WTC11 (cell line): Measurements from ENCODE around the gene PRDX1. TPM values are rescaled to one million over a fixed set of nuclear protein-coding genes. Genes with fewer than 3 reads are reported as not detected.
"Not testable (repeated sequence)": the region's sequence is repeated elsewhere in the genome, so short reads cannot be mapped to it uniquely, and the experiment has no call there.

ENCODE experiments used
- ATAC-seq: fragments of 200-7000 bp; cut with Tn5 transposase; 2 replicates; pipeline ENCODE4 v1.10.0; 2021; ENCODE audit warnings: mild to moderate bottlenecking, moderate library complexity
- CTCF ChIA-PET: fragments of 300-600 bp; sonication (Branson Sonifier 250); formaldehyde crosslinking; loops from one replicate; lab custom pipeline; 2021; ENCODE audit warnings: antibody characterized with exemption; lab: Charles Lee
- POLR2A ChIA-PET: fragments of 350-600 bp; sonication (Branson Sonifier 250); formaldehyde crosslinking; loops from one replicate; lab custom pipeline; 2021; ENCODE audit warnings: antibody characterized with exemption; lab: Charles Lee
- DNase-seq: peaks from one replicate; pipeline ENCODE4 v3.0.0; 2021; ENCODE audit warnings: low spot score
- H3K27ac Mint-ChIP-seq: 2 replicates; pipeline ENCODE4 v1.8.0; 2021; ENCODE audit warnings: mixed read lengths
- H3K27me3 Mint-ChIP-seq: 2 replicates; pipeline ENCODE4 v1.8.0; 2021; ENCODE audit warnings: low read depth, mild to moderate bottlenecking, moderate library complexity, mixed read lengths
- H3K36me3 Mint-ChIP-seq: 2 replicates; pipeline ENCODE4 v1.8.0; 2021; ENCODE audit warnings: mixed read lengths
- H3K4me1 Mint-ChIP-seq: 2 replicates; pipeline ENCODE4 v1.8.0; 2022; ENCODE audit warnings: mixed read lengths
- H3K4me3 Mint-ChIP-seq: 2 replicates; pipeline ENCODE4 v1.8.0; 2021; ENCODE audit warnings: mild to moderate bottlenecking, moderate library complexity, mixed read lengths
- H3K9me3 Mint-ChIP-seq: 2 replicates; pipeline ENCODE4 v1.8.0; 2021; ENCODE audit warnings: mixed read lengths
- E2F5 ChIP-seq: sonication (generic); formaldehyde crosslinking; IDR thresholded peaks from 2 replicates; pipeline ENCODE4 v1.8.1; 2022; ENCODE audit warnings: mild to moderate bottlenecking, moderate library complexity, missing genetic modification reagents
- ERG ChIP-seq: fragments of 250-450 bp; sonication (Bioruptor Pico); IDR thresholded peaks from 2 replicates; pipeline ENCODE4 v1.8.0; 2021; ENCODE audit warnings: mild to moderate bottlenecking
- ETV6 ChIP-seq: sonication (generic); formaldehyde crosslinking; IDR thresholded peaks from 2 replicates; pipeline ENCODE4 v1.8.1; 2022; ENCODE audit warnings: mild to moderate bottlenecking, missing genetic modification reagents
- GABPB1 ChIP-seq: sonication (generic); formaldehyde crosslinking; IDR thresholded peaks from 2 replicates; pipeline ENCODE4 v1.8.1; 2023; ENCODE audit warnings: mild to moderate bottlenecking, missing genetic modification reagents
- NFYB ChIP-seq: sonication (generic); formaldehyde crosslinking; conservative IDR thresholded peaks from 2 replicates; pipeline ENCODE4 v1.8.0; 2022; ENCODE audit warnings: low read depth, missing genetic modification reagents
- NR1H2 ChIP-seq: sonication (generic); formaldehyde crosslinking; IDR thresholded peaks from 2 replicates; pipeline ENCODE4 v1.9.0; 2021; ENCODE audit warnings: mild to moderate bottlenecking, moderate library complexity, missing genetic modification reagents
- ZNF396 ChIP-seq: fragments of 250-450 bp; sonication (Bioruptor Pico); IDR thresholded peaks from 2 replicates; pipeline ENCODE4 v1.8.0; 2021; ENCODE audit warnings: mild to moderate bottlenecking, moderate library complexity, borderline replicate concordance
- ZNF416 ChIP-seq: fragments of 250-450 bp; sonication (Bioruptor Pico); IDR thresholded peaks from 2 replicates; pipeline ENCODE4 v1.9.0; 2021; ENCODE audit warnings: mild to moderate bottlenecking, inconsistent platforms
- total RNA-seq: library from RNA; stranded (reverse); gene quantifications from 3 replicates; pipeline ENCODE4 v1.2.3, GENCODE V29; 2021

Gene PRDX1
- total RNA-seq, 1 experiment from 2014 or later = 1,197 TPM

GRCh38 chr1:45530632-45531135 is 9.0 kb upstream of the PRDX1 start (continued):
- TF ChIP-seq NR1H2 (CRISPR knock-in tag) (no peak), ERG (no peak), ZNF416 (CRISPR knock-in tag) (no peak), NFYB (CRISPR knock-in tag) (no peak), ZNF396 (no peak)

- Mint-ChIP-seq H3K27ac (no peak overlapping the region; the same call in 1 of the 2 replicates), H3K9me3 (no peaks in the 10 kb centered on the region), H3K27me3 (no peaks in the 10 kb centered on the region), H3K4me3 (no peak overlapping the region), H3K36me3 (no peaks in the 10 kb centered on the region), H3K4me1 (peaks cover 36% of the 10 kb centered on the region)
- no peak for DNase-seq
- ChIA-PET POLR2A (interaction anchor here (0.9 kb wide), 1 partner anchor 19 kb away, joined by 3 read pairs; no protein-coding TSS in a partner anchor), CTCF (no interaction called here)
- TF ChIP-seq E2F5 (CRISPR knock-in tag) (no peak), ETV6 (no peak), ZNF396 (no peak)
- no peak for ATAC-seq
Observed at GRCh38 chr1:45526135-45526644, 4.5 kb upstream of the PRDX1 start.

GRCh38 chr1:45523975-45524374 is 2.3 kb upstream of the PRDX1 start:
- H3K27me3 Mint-ChIP-seq, CTCF ChIA-PET, H3K36me3 Mint-ChIP-seq, H3K4me3 Mint-ChIP-seq, H3K9me3 Mint-ChIP-seq, H3K27ac Mint-ChIP-seq, DNase-seq, ATAC-seq, POLR2A ChIA-PET: not testable (repeated sequence)
- peaks cover 45% of the 10 kb centered on the region for H3K4me1 Mint-ChIP-seq

GRCh38 chr1:45523516-45523915 is 1.8 kb upstream of the PRDX1 start:
- H3K27me3 Mint-ChIP-seq, DNase-seq, H3K9me3 Mint-ChIP-seq, H3K4me3 Mint-ChIP-seq, ATAC-seq, POLR2A ChIA-PET: not testable (repeated sequence)
- Mint-ChIP-seq H3K36me3 (peaks cover 12% of the 10 kb centered on the region), H3K4me1 (peaks cover 46% of the 10 kb centered on the region), H3K27ac (peak overlapping the region; percentile 100; the same call in 1 of the 2 replicates)
- CTCF ChIA-PET = interaction anchor here (2.0 kb wide), 1 partner anchor 46 kb away, joined by 6 read pairs; no protein-coding TSS in a partner anchor

- TF ChIP-seq GABPB1 (0 out of 2 replicates have a peak, but pooled peaks have one; percentile 28), E2F5 (CRISPR knock-in tag) (no peak)
- TF ChIP-seq, all 79 proteins: peak for 1
- Mint-ChIP-seq H3K27ac (peak overlapping the region; percentile 100), H3K36me3 (peaks cover 19% of the 10 kb centered on the region), H3K9me3 (no peaks in the 10 kb centered on the region), H3K4me1 (peaks cover 43% of the 10 kb centered on the region), H3K4me3 (peak overlapping the region; percentile 95), H3K27me3 (no peaks in the 10 kb centered on the region)
- DNase-seq = peak; percentile 35
- ATAC-seq = peak; percentile 6; the same call in 1 of the 2 replicates
- ChIA-PET POLR2A (interaction anchor here (0.6 to 2.7 kb wide), 26 partner anchors 10 to 780 kb away, joined by 3 to 27 read pairs (median 4); partner anchors contain the start of genes AKR1A1, CCDC163, GPBP1L1 and MMACHC), CTCF (interaction anchor here (0.9 to 2.0 kb wide), 3 partner anchors 17 to 47 kb away, joined by 3 to 6 read pairs (median 4); partner anchors contain the start of gene MMACHC)
Observed at GRCh38 chr1:45522324-45523104, 830 bp upstream of the PRDX1 start.

GRCh38 chr1:45519774-45520173 is 1.9 kb downstream of the PRDX1 start:
- DNase-seq, CTCF ChIA-PET, H3K9me3 Mint-ChIP-seq, ATAC-seq, H3K27me3 Mint-ChIP-seq: not testable (repeated sequence)
- Mint-ChIP-seq H3K4me1 (peaks cover 34% of the 10 kb centered on the region), H3K27ac (peak overlapping the region; percentile 60; the same call in 1 of the 2 replicates), H3K4me3 (peak overlapping the region; percentile 95), H3K36me3 (peaks cover 46% of the 10 kb centered on the region)
- POLR2A ChIA-PET = interaction anchor here (2.4 to 2.7 kb wide), 2 partner anchors 20 to 32 kb away, joined by 16 read pairs; partner anchors contain the start of genes AKR1A1, CCDC163 and MMACHC
